H9 (cell line): Measurements from ENCODE around the gene SH3BP5. TPM values are rescaled to one million over a fixed set of nuclear protein-coding genes. Genes with fewer than 3 reads are reported as not detected.

ENCODE experiments used
- DNase-seq: peaks from one replicate; pipeline ENCODE4 v3.0.0-alpha.2; 2017
- H2AFZ ChIP-seq: one replicate; pipeline ENCODE4 v1.6.1; 2013; ENCODE audit warnings: mild to moderate bottlenecking, low read length, control low read depth, moderate library complexity
- H2AK5ac ChIP-seq: 2 replicates; pipeline ENCODE4 v1.6.1; 2013; ENCODE audit warnings: low read length, control low read depth, mixed read lengths; ENCODE audit not compliant: insufficient read length
- H2BK120ac ChIP-seq: one replicate; pipeline ENCODE4 v1.6.1; 2013; ENCODE audit warnings: low read depth, mild to moderate bottlenecking, low read length, control low read depth, inconsistent platforms; ENCODE audit not compliant: poor library complexity, severe bottlenecking
- H2BK12ac ChIP-seq: 2 replicates; pipeline ENCODE4 v1.6.1; 2013; ENCODE audit warnings: low read length, control low read depth, mixed read lengths, low read depth; ENCODE audit not compliant: insufficient read length
- H2BK15ac ChIP-seq: 2 replicates; pipeline ENCODE4 v1.6.1; 2013; ENCODE audit warnings: low read depth, low read length, control low read depth
- H2BK20ac ChIP-seq: one replicate; pipeline ENCODE4 v1.6.1; 2013; ENCODE audit warnings: low read depth, mild to moderate bottlenecking, low read length, control low read depth, inconsistent platforms; ENCODE audit not compliant: poor library complexity, severe bottlenecking
- H2BK5ac ChIP-seq: 2 replicates; pipeline ENCODE4 v1.6.1; 2013; ENCODE audit warnings: low read length, control low read depth, mixed read lengths; ENCODE audit not compliant: insufficient read length
- H3K14ac ChIP-seq: 2 replicates; pipeline ENCODE4 v1.6.1; 2013; ENCODE audit warnings: low read length, control low read depth; ENCODE audit not compliant: insufficient read depth
- H3K18ac ChIP-seq: 2 replicates; pipeline ENCODE4 v1.6.1; 2013; ENCODE audit warnings: low read depth, mild to moderate bottlenecking, mixed read lengths, low read length, control low read depth; ENCODE audit not compliant: insufficient read length
- H3K23ac ChIP-seq: 2 replicates; pipeline ENCODE4 v1.6.1; 2013; ENCODE audit warnings: low read length, control low read depth, mixed read lengths, low read depth; ENCODE audit not compliant: insufficient read length
- H3K23me2 ChIP-seq: 2 replicates; pipeline ENCODE4 v1.6.1; 2013; ENCODE audit warnings: low read depth, mild to moderate bottlenecking, mixed read lengths, low read length, control low read depth; ENCODE audit not compliant: insufficient read length, poor library complexity, severe bottlenecking
- H3K27ac ChIP-seq: 2 replicates; pipeline ENCODE4 v1.5.1; 2013; ENCODE audit warnings: low read length, control low read depth, mixed read lengths, low read depth; ENCODE audit not compliant: insufficient read length
- H3K27me3 ChIP-seq: 2 replicates; pipeline ENCODE4 v1.6.1; 2013; ENCODE audit warnings: low read length, control low read depth, inconsistent platforms; ENCODE audit not compliant: insufficient read depth
- H3K4ac ChIP-seq: 2 replicates; pipeline ENCODE4 v1.6.1; 2013; ENCODE audit warnings: low read depth, mild to moderate bottlenecking, control low read depth, inconsistent platforms, low read length, moderate library complexity
- H3K4me1 ChIP-seq: 2 replicates; pipeline ENCODE4 v1.6.1; 2013; ENCODE audit warnings: low read length, control low read depth, inconsistent platforms; ENCODE audit not compliant: insufficient read depth
- H3K4me2 ChIP-seq: 2 replicates; pipeline ENCODE4 v1.6.1; 2013; ENCODE audit warnings: low read length, control low read depth, mixed read lengths; ENCODE audit not compliant: insufficient read length, insufficient read depth
- H3K56ac ChIP-seq: 2 replicates; pipeline ENCODE4 v1.6.1; 2013; ENCODE audit warnings: low read depth, mild to moderate bottlenecking, mixed read lengths, low read length, control low read depth; ENCODE audit not compliant: insufficient read length
- H3K79me1 ChIP-seq: 2 replicates; pipeline ENCODE4 v1.6.1; 2013; ENCODE audit warnings: low read depth, mild to moderate bottlenecking, moderate library complexity, low read length, control low read depth, inconsistent platforms; ENCODE audit not compliant: insufficient read depth, poor library complexity, severe bottlenecking
- H3K79me2 ChIP-seq: 2 replicates; pipeline ENCODE4 v1.6.1; 2013; ENCODE audit warnings: low read length, control low read depth, inconsistent platforms; ENCODE audit not compliant: insufficient read depth
- H3K9ac ChIP-seq: 2 replicates; pipeline ENCODE4 v1.6.1; 2013; ENCODE audit warnings: low read length, control low read depth, mixed read lengths; ENCODE audit not compliant: insufficient read length; ENCODE audit errors: extremely low read depth
- H3K9me3 ChIP-seq: one replicate; pipeline ENCODE4 v1.6.1; 2013; ENCODE audit warnings: low read depth, low read length, inconsistent platforms; ENCODE audit not compliant: control insufficient read depth
- H3T11ph ChIP-seq: one replicate; pipeline ENCODE4 v1.6.1; 2013; ENCODE audit warnings: mild to moderate bottlenecking, low read length, control low read depth, inconsistent platforms
- H4K20me1 ChIP-seq: one replicate; pipeline ENCODE4 v1.6.1; 2013; ENCODE audit not compliant: control insufficient read depth, insufficient read length, insufficient read depth
- H4K5ac ChIP-seq: 2 replicates; pipeline ENCODE4 v1.6.1; 2013; ENCODE audit warnings: low read depth, mild to moderate bottlenecking, mixed read lengths, low read length, control low read depth; ENCODE audit not compliant: insufficient read length
- H4K8ac ChIP-seq: replicated peaks from 2 replicates; pipeline ENCODE4 v1.6.1; 2013; ENCODE audit warnings: low read length, control low read depth, mixed read lengths, low read depth; ENCODE audit not compliant: insufficient read length
- H4K91ac ChIP-seq: 2 replicates; pipeline ENCODE4 v1.6.1; 2013; ENCODE audit warnings: low read depth, mild to moderate bottlenecking, moderate library complexity, mixed read lengths, low read length, control low read depth; ENCODE audit not compliant: insufficient read length
- H3K27ac Mint-ChIP-seq, 3 experiments: 2 replicates in 2 of 3; 3 replicates in 1 of 3; pipeline ENCODE4 v1.8.0; 2020 to 2021; ENCODE audit warnings: mixed read lengths in 3 of 3, mild to moderate bottlenecking in 1 of 3, moderate library complexity in 1 of 3
- H3K27me3 Mint-ChIP-seq: 2 replicates; pipeline ENCODE4 v1.8.0; 2021; ENCODE audit warnings: low read depth, mild to moderate bottlenecking, moderate library complexity, mixed read lengths
- H3K36me3 Mint-ChIP-seq, 3 experiments: 2 replicates in 2 of 3; 3 replicates in 1 of 3; pipeline ENCODE4 v1.8.0; 2020 to 2021; ENCODE audit warnings: low read depth in 3 of 3, mixed read lengths in 3 of 3; ENCODE audit not compliant: insufficient read depth in 1 of 3
- H3K4me1 Mint-ChIP-seq, 2 experiments: 2 replicates each; pipeline ENCODE4 v1.8.0; 2020; ENCODE audit warnings: mixed read lengths in 2 of 2
- H3K4me3 Mint-ChIP-seq, 2 experiments: 2 replicates in 1 of 2; 3 replicates in 1 of 2; pipeline ENCODE4 v1.8.0; 2020 to 2021; ENCODE audit warnings: mild to moderate bottlenecking in 2 of 2, mixed read lengths in 2 of 2, moderate library complexity in 1 of 2
- H3K9me3 Mint-ChIP-seq, 2 experiments: 2 replicates in 1 of 2; 3 replicates in 1 of 2; pipeline ENCODE4 v1.8.0; 2020; ENCODE audit warnings: mild to moderate bottlenecking in 2 of 2, mixed read lengths in 2 of 2, moderate library complexity in 1 of 2
- CTCF ChIP-seq: fragments of 200-600 bp; sonication (generic); conservative IDR thresholded peaks from 3 replicates; pipeline ENCODE4 v1.8.0; 2021; ENCODE audit warnings: antibody characterized with exemption, mild to moderate bottlenecking
- WGBS: extraction: QIAGEN DNeasy Blood & Tissue Kit; methylation state at CpG from one replicate; pipeline ENCODE4 v1.1.7; 2013; ENCODE audit warnings: missing lambda C conversion rate, low lambda C conversion rate, mixed read lengths; ENCODE audit not compliant: insufficient read length; ENCODE audit errors: extremely low coverage; 5-methylcytosine and 5-hydroxymethylcytosine counted together
- total RNA-seq: library from RNA; stranded (reverse); gene quantifications from 2 replicates; pipeline ENCODE4 v1.2.1, GENCODE V29; 2021

SH3BP5 gene
- total RNA-seq, 1 experiment from 2014 or later = 6.8 TPM

- no peaks in the 10 kb centered on the region for H3K79me2 ChIP-seq
- H3K23me2 ChIP-seq = no peaks in the 10 kb centered on the region
- no peak overlapping the region for H2AFZ ChIP-seq
- no peak overlapping the region for H4K91ac ChIP-seq
- no peak for DNase-seq
- H3K18ac ChIP-seq = no peak overlapping the region
- H4K5ac ChIP-seq = no peak overlapping the region
- no peaks in the 10 kb centered on the region for H3K79me1 ChIP-seq
- no peak overlapping the region for H2AK5ac ChIP-seq
- H3K14ac ChIP-seq = no peak overlapping the region
- H4K8ac ChIP-seq = no peak overlapping the region
- no peak overlapping the region for H3K4ac ChIP-seq
- no peak overlapping the region for H3K27ac Mint-ChIP-seq
- no peak overlapping the region for H2BK12ac ChIP-seq
- no peak overlapping the region for H3K27ac ChIP-seq
- peaks cover 0 to 8% (median 0%) of the 10 kb centered on the region in 3 experiments; a peak in 2 of 7 replicates for H3K36me3 Mint-ChIP-seq
- H3K23ac ChIP-seq = no peak overlapping the region
- no peaks in the 10 kb centered on the region for H3K4me1 ChIP-seq
- no peak overlapping the region for H3K9ac ChIP-seq
- no peak overlapping the region for H2BK20ac ChIP-seq
- no peak overlapping the region for H3T11ph ChIP-seq
- H3K4me2 ChIP-seq = no peak overlapping the region
- no peaks in the 10 kb centered on the region for H4K20me1 ChIP-seq
- H2BK120ac ChIP-seq = no peak overlapping the region
- no peak overlapping the region for H2BK15ac ChIP-seq
- H3K4me1 Mint-ChIP-seq = peaks cover 0 to 6% of the 10 kb centered on the region in 2 experiments; a peak in 2 of 4 replicates
- no peaks in the 10 kb centered on the region for H3K9me3 ChIP-seq
- no peaks in the 10 kb centered on the region for H3K9me3 Mint-ChIP-seq
- no peak overlapping the region for H3K56ac ChIP-seq
- H2BK5ac ChIP-seq = no peak overlapping the region
- no CpG with 5 or more reads among the region's 3 CpGs for WGBS
- no peak for TF ChIP-seq CTCF
- no peaks in the 10 kb centered on the region for H3K27me3 ChIP-seq
- H3K27me3 Mint-ChIP-seq = no peaks in the 10 kb centered on the region
- no peak overlapping the region for H3K4me3 Mint-ChIP-seq
Observed at GRCh38 chr3:15298504-15298903, 33.9 kb downstream of the SH3BP5 start.
